HL-60 (cell line): ENCODE measurements around the gene CDH5.

ENCODE experiments used
- CTCF ChIP-seq: IDR thresholded peaks from one replicate; pipeline ENCODE4 v1.5.1; 2011; ENCODE audit warnings: low read length, control low read depth, inconsistent platforms; ENCODE audit not compliant: insufficient read depth
- GABPA ChIP-seq: IDR thresholded peaks from 2 replicates; pipeline ENCODE4 v1.6.1; 2012; ENCODE audit warnings: low read depth
- REST ChIP-seq: IDR thresholded peaks from 2 replicates; pipeline ENCODE4 v1.6.1; 2012; ENCODE audit warnings: low read depth; ENCODE audit not compliant: insufficient replicate concordance

- TF ChIP-seq CTCF (no peak), REST (no peak), GABPA (no peak)
Measured at GRCh38 chr16:66346221-66346620, 20.3 kb upstream of the CDH5 start.
